H1 (cell line): Measurements from ENCODE around the gene ROPN1.

ENCODE experiments used
- CTCF ChIP-seq, 3 experiments: IDR thresholded peaks; 1 replicate in 2 of 3; 2 replicates in 1 of 3; pipeline versions ENCODE4 v1.5.1 to v1.6.1; 2011; ENCODE audit warnings: low read length in 3 of 3, mild to moderate bottlenecking in 3 of 3, inconsistent platforms in 2 of 3, low read depth in 1 of 3, moderate library complexity in 1 of 3; ENCODE audit not compliant: insufficient read depth in 1 of 3; ENCODE audit errors: control extremely low read depth in 1 of 3
- EZH2 ChIP-seq: fragments of 200-600 bp; sonication (generic); IDR thresholded peaks from 2 replicates; pipeline ENCODE4 v1.7.1; 2012; ENCODE audit warnings: low read depth, mild to moderate bottlenecking, moderate library complexity, low read length, inconsistent platforms; ENCODE audit not compliant: severe bottlenecking
- HDAC2 ChIP-seq, 2 experiments: fragments of 300-600 bp in 1 of 2; sonication (generic) in 1 of 2; IDR thresholded peaks; 2 replicates each; pipeline ENCODE4 v1.6.1; 2011 to 2012; ENCODE audit warnings: low read depth in 2 of 2, low read length in 2 of 2, mild to moderate bottlenecking in 2 of 2, moderate library complexity in 2 of 2, borderline replicate concordance in 1 of 2, inconsistent platforms in 1 of 2
- HDAC6 ChIP-seq: IDR thresholded peaks from one replicate; pipeline ENCODE4 v1.7.1; 2012; ENCODE audit warnings: low read depth, mild to moderate bottlenecking, inconsistent platforms, low read length, moderate library complexity
- MAX ChIP-seq: IDR thresholded peaks from 2 replicates; pipeline ENCODE4 v1.6.1; 2012; ENCODE audit warnings: inconsistent platforms
- POLR2A ChIP-seq, 2 experiments: IDR thresholded peaks; 1 replicate in 1 of 2; 2 replicates in 1 of 2; pipeline ENCODE4 v1.6.1; 2011; ENCODE audit warnings: low read depth in 2 of 2, low read length in 2 of 2, mild to moderate bottlenecking in 2 of 2; ENCODE audit errors: control extremely low read depth in 1 of 2
- RAD21 ChIP-seq, 2 experiments: IDR thresholded peaks in 1 of 2; conservative IDR thresholded peaks in 1 of 2; 2 replicates each; pipeline ENCODE4 v1.6.1; 2011; ENCODE audit warnings: low read depth in 2 of 2, low read length in 2 of 2, improper control_type of control experiment in 1 of 2, inconsistent platforms in 1 of 2, mild to moderate bottlenecking in 1 of 2, moderate library complexity in 1 of 2

GRCh38 chr3:123971406-123971805 lies 20.5 kb downstream of the ROPN1 start:
- no peak for TF ChIP-seq POLR2A (IDR thresholded peaks at IDR 0.05; ENCODE audit: control extremely low read depth in 1 of 2, low read depth in 2 of 2, low read length in 2 of 2)
- TF ChIP-seq EZH2: no peak
- no peak for TF ChIP-seq CTCF (IDR thresholded peaks at IDR 0.05; ENCODE audit: control extremely low read depth in 1 of 3, insufficient read depth in 1 of 3, low read depth in 1 of 3, low read length in 3 of 3)
- no peak for TF ChIP-seq HDAC6
- TF ChIP-seq MAX: no peak
- no peak for TF ChIP-seq HDAC2 (IDR thresholded peaks at IDR 0.05; ENCODE audit: borderline replicate concordance in 1 of 2, low read depth in 2 of 2, low read length in 2 of 2)
- TF ChIP-seq RAD21 (IDR thresholded peaks at IDR 0.05 in 1 of 2, conservative IDR thresholded peaks at IDR 0.05 in 1 of 2; ENCODE audit: low read depth in 2 of 2, low read length in 2 of 2): no peak
